ENCODE data around the gene NFKBIZ.

Gene NFKBIZ, protein sequence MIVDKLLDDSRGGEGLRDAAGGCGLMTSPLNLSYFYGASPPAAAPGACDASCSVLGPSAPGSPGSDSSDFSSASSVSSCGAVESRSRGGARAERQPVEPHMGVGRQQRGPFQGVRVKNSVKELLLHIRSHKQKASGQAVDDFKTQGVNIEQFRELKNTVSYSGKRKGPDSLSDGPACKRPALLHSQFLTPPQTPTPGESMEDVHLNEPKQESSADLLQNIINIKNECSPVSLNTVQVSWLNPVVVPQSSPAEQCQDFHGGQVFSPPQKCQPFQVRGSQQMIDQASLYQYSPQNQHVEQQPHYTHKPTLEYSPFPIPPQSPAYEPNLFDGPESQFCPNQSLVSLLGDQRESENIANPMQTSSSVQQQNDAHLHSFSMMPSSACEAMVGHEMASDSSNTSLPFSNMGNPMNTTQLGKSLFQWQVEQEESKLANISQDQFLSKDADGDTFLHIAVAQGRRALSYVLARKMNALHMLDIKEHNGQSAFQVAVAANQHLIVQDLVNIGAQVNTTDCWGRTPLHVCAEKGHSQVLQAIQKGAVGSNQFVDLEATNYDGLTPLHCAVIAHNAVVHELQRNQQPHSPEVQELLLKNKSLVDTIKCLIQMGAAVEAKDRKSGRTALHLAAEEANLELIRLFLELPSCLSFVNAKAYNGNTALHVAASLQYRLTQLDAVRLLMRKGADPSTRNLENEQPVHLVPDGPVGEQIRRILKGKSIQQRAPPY
- total RNA-seq, result 539 to 732 reads per million in 2 donors

DNA sequence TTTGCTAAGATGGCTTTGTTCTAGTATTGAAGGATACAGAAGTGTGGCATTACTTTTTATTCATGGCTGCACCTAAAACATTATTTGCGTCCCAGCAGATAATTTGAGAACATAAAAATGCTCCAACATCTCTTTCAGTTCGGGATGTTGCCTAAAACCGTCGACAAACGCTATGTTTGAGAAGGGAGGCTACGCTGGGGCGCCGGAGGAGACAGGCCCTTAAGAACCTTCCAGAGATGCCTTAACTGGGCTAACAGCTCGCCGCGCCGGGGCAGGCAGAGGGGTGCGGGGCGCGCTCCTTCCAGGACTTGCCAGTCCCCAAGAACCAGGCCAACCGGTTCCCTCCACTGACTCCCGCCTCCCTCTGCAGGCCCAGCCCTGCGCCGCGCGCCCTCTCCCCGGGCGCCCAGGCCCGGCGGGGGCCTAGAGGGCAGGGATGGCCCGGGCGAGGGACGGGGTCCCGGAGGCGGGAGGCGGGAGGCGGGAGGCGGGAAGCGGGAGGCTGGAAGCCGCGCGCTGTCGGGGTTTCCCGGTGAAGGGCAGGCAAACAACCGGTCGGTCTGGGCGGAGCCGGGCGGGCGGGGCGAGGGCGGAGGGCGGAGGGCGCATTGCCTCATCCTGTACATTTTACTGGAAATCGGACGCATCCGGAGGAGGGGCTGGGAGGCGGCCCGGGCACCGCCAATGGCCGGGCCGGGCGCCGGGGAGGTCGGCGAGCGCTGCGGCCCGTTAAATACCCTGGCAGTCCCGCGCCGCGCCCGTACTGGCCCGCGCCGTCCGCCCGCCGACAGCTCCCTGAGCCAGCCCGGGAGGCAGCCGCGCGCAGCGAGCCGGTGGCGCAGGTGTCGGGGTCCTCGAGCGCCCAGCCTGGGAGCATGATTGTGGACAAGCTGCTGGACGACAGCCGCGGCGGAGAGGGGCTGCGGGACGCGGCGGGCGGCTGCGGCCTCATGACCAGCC is at the start of gene NFKBIZ:
NFKBIZ (plus strand) TSS at position 761 of the 960 bp plus-strand sequence; CDS start at position 876, 115 bp downstream.
- peak; percentile 85 to 93 (median 90) for DNase-seq

DNA sequence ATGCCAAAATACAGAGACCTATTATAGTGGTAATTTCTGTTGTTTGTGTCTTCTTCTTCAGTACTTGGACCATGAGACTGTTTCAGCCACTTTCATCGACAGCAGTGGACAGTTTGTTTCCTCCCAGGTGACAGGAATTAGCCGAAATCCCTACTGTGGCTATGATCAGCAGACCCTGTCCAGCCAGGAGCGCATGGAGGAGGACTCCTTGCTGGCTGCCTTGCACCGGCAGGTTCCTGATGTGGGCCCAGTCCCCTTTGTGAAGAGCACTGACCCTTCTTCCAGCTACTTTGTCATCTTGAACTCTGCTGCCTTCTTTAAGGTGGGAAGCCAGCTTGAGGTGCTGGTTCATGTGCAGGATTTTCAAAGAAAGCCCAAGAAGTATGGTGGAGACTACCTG is 48.1 kb upstream of the NFKBIZ start:
- DNase-seq, result no peak

DNA sequence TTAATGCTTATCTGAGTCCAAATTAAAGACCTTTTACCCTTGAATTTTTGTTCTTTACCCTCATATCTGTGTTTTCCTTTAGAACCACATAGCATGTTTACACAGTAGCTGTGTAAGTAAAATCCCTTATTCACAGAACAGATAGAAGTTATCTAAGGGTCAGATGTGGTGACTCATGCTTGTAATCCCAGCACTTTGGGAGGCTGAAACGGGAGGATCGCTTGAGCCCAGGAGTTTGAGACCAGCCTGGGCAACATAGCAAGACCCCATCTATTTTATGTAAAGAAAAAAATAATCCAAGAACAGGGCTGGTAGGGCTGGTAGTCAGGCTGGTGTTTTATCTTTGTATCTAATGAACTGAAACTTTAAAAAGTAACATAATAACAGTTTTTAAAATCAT is 47.1 kb upstream of the NFKBIZ start:
- DNase-seq, result no peak

DNA sequence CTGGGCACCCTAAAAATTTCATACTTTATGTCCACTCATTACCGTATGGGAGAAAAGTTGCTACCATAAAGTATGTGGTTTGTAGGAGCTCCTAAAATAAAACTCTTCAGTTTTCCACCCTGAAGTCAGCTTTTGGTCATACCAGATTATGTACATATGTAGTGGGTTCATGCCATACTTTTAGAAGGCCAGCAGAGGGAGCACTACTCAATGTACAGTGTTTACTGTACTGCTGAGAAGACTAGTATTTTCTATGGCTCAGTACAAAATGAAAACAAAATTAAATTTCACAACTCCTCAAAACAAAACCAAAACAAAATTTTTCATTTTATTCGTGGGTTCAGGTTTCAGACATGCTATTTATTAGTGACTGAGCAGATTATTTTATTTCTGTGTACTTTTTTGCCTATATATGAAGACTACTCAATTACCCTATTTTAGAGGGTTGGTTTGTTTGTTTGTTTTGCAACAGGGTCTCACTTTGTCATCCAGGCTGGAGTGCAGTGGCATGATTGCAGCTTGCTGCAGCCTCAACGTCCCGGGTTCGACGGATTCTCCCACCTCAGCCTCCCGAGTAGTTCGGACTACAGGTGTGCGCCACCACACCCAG is 46.0 kb upstream of the NFKBIZ start:
- DNase-seq, result peak in 3 of 5 experiments; percentile 31 to 86 (median 50)

DNA sequence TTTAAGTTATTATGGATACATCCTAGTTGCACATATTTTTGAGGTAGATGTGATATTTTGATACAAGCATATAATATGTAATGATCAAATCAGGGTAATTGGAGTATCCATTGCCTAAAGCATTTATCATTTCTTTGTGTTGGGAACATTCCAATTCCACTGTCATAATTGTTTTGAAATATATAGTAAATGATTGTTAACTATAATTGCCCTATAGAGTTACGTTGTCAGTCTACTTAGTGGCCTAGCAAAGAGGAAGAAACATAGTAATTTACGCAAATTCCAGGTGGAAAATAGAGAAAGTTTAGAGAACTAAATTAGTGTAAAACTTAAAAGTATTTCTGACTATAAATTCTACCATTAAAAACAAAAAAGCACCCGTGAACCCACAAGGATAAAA is 45.4 kb upstream of the NFKBIZ start:
- no peak for DNase-seq

DNA sequence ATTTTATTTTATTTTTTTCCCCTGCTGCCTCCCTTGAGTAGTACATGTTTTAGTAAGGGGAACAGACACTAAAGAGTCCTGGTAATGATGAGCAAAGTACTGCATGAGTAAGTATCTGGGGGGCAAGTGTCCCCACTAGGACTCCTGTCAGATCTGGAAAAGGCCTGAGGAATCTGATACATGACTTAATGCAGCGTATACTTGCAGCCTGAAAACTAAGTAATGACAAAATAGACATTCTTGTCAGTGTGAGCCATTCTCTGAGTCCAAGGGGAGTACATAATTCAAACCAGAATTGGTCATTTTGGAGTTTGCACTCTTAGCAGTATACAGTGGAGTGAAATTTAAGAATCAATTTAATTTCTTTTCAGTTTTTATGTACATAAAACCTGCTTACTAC is 42.8 kb upstream of the NFKBIZ start:
- no peak for DNase-seq

DNA sequence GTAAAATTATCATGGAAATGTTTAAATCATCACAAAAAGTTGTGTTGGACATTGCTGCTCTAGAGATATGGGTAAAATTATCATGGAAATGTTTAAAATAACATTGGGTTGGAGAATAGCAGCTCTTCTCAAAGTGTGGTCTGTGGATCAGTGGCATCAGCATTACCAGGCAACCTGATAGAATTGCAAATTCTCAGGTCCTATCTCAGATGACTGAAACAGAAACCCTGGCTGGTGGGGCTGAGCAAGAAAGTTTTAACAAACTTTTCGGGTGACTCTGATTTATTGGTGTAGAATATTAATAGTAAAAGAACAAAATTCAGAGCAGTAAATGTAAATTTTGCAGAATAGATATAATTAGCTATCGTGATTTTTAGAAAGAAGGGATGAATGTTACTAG is 41.4 kb upstream of the NFKBIZ start:
- peak in 1 of 5 experiments; percentile 68 for DNase-seq

DNA sequence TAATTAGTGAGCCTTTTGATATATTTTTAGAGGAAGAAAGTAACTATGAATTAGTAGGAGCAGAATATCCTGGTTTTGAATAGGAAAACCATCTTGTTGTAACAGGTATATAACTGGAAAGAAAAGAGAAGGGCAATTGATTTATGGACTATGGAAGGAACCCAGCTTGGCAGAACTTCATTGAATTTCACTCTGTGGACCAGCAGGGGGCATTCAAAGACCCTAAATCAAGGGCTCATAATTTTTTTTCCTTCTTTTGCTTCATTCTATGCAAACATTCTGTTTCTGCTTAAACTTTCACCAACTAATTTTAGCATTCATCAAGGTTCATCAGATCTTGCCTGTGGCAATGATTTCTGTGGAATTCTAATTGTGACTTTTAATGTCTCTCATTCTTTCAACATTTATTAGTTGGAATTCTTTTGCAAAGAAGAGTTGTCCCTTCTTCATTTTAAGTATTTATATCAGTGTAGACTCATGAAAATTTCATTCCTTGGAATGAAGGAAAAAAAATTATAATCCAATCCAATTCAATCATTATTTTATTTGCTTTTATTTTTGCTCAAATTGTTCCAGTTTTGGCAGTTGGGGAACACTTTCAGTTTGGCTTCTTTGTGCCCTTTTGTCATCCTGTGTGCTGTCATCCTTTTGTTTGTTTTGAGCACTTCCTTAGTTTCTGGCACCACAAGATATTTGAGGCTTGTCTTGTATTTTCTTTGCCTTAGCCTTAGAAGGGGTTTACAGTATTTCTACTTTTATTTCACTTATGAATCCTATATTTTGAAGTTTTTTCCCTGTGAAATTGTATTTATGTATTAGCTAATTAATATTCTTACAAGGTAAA is 39.9 kb upstream of the NFKBIZ start:
- peak in 3 of 5 experiments; percentile 11 to 57 (median 20) for DNase-seq

DNA sequence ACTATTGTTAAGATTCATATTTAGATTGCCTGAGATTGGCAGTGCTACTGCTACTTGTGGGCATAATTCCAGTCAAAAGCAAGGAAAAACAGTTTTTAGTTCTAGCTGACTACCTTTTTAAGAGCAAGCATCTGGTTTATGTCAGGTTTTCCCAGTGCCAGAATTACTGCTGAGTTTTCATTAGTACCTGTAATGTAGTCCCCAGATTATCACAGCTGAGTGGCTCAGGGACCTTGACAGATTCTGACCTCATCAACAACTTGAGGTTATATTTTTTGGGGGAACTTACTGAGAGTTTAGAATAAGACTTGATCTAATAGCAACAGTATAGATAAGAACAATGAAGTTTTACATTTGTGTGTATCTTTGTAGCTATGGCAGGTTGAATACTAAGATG is 39.3 kb upstream of the NFKBIZ start:
- no peak for DNase-seq

DNA sequence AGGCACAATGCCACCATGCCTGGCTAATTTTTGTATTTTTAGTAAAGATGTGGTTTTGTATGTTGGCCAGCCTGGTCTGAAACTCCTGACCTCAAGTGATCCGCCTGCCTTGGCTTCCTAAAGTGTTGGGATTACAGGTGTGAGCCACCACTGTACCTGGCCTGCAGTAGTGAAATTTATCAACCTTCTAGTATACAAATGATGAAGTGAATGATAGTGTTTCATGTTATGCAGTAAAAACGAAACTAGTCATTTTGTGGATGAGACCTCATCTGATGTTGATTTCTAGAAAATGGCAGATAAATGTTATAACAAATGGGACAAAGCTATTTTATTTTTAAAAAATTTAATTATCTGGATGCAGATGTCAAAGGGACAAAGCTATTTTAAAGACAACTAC is 37.4 kb upstream of the NFKBIZ start:
- peak in 1 of 5 experiments; percentile 52 for DNase-seq

DNA sequence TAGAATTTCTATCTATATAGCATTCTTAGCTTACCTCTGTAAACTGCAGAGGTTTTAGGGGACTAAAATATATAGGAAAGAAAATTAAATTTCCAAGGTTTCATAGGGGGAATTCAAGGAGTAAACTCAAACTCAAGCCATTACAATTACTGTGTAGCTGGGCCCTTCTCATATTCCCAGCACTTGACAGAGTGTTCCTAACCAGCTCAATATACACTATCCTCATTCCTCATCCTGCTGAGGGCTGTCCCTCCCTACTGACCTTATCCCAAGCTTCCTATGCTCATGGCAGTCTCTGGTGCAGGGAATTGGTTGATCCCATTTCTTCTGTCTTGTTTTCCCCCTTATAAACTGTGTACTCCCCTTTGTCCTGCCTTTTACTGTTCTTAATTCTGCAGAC is 36.4 kb upstream of the NFKBIZ start:
- no peak for DNase-seq

DNA sequence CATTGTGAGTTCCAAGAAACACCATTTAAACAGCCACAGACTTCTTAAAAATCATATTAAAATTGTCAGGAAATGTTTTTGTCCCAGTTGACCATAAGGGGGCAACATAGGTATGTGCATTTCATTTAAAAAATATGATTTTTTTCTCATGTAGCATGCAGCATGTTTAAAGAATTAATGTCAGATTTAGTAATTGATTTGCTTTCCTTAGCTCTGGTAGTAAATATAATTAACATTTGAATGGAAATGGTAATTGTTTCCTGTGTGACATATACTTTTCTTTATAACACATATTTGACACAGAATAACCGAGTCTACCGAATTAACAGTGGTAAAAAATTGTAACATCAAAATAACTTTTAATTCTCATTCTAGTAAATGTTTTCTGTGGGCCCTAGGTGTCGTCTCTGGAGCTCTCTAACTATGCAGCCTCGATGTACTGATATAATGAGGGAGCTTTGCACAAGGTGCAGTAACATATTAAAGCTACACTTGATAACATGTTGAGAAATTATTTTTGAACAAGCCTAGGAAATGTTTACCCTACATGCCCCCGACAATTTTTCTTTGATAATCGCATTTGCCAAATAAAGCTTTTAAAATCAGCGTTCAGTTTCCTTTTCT is 35.4 kb upstream of the NFKBIZ start:
- DNase-seq, result peak in 1 of 5 experiments; percentile 49

DNA sequence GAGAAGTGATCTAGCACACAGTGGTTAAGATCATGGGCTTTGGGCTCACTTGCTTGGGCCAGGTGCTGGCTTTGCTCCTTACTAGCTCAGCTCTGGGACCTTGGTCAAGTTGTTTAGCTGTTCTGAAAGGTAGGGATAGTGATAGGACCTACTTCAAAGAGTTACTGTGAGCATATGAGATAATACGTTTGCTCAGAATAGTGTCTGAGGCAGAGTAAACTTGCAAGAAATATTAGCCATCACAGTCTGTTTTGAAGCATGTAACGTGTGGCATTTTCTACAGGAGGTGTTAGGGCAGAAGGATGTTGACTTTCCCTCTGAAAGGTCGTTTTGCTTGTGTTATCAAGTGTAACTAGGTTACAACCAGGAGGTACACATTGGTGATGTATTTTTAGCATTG is 34.5 kb upstream of the NFKBIZ start:
- peak in 1 of 5 experiments; percentile 26 for DNase-seq

DNA sequence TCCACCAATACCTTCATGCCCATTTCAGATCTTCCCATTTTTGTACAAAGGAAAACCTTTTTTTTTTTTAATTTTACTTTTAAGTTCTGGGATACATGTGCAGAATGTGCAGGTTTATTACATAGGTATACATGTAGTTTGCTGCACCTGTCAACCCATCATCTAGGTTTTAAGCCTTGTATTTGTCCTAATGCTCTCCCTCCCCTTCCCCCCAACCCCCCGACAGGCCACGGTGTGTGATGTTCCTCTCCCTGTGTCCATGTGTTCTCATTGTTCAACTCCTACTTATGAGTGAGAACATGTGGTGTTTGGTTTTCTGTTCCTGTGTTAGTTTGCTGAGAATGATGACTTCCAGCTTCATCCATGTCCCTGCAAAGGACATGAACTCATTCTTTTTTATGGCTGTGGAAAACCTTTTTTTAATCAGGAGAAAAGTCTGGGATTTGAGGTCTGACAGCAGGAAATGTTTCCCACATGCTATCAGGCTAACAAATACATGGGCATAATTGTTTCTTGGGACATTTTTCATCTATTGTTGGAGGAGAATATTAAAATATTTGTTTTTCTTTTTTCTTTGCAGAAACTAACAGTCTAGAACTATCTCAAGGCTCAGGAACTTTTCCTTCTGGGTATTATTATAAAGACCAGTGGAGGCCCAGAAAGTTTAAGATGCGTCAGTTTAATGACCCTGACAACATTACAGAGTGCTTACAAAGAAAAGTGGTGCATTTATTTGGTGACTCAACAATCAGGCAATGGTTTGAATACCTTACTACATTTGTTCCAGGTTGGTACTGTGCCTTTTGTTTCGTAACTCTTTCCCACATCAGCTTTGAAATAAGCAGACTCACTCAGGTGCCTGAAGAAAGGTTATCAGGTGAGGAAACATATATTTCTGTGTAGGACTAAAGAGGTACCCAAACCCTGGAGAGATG is 32.8 kb upstream of the NFKBIZ start:
- no peak for DNase-seq

DNA sequence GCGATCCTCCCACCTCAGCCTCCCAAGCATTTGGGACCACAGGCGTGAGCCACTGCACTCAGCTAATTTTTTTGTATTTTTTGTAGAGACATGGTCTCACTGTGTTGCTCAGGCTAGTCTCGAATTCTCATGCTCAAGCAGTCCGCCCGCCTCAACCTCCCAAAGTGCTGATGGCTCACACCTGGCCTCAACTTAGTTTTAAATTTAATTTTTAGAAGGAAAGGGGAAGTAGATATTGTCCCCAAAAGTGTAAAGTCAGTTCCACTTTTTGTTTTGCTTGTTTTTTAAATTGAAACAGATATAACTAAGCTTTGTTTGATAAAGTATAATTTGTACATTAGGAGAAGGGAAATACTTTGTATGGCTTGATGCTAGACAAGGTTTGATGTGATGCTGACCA is 31.3 kb upstream of the NFKBIZ start:
- no peak for DNase-seq

DNA sequence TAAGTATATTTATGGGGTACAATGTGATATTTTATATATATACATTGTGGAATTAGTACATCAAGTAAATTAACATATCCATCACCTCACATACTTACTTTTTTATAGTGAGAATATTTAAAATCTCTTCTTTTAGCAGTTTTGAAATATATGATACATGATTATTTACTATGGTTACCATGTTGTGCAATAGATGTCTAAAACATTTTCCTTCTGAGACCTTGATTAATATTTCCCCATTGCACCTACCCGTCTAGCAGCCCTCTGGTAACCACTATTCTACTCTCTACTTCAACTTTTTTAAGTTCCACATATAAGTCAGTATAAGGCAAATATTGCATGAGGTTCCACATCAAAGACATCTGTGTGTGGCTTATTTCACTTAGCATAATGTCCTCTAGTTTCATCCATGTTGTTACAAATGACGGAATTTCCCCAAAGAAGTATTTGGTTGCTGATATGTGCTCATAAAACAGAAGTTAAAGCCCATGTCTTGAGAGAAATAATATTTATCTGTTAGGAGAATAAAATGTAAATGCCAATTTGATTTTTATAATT is 29.6 kb upstream of the NFKBIZ start:
- DNase-seq, result no peak

DNA sequence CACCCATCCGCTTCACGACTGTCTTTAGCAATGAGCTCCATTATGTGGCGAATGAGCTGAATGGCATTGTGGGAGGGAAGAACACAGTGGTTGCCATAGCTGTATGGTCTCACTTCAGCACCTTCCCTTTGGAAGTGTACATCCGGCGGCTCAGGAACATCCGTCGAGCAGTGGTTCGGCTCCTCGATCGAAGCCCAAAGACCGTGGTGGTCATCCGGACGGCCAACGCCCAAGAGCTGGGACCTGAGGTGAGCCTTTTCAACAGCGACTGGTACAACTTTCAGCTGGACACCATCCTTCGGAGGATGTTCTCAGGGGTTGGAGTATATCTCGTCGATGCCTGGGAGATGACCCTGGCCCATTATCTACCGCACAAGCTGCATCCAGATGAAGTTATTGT is 27.8 kb upstream of the NFKBIZ start:
- DNase-seq, result no peak

DNA sequence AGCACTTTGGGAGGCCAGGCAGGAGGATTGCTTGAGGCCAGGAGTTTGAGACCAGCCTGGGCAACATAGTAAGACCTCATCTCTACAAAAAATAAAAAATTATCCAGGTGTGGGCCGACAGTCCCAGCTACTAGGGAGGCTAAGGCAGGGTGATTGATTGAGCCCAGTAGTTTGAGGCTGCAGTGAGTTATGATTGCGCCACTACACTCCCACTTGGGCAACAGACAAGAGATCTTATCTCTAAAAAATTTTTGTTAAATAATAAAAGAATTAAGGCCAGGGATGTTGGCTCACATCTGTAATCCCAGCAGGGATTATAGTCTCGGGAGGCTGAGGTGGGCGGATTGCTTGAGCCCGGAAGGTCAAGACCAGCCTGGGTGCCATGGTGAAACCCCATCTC is 25.8 kb upstream of the NFKBIZ start:
- no peak for DNase-seq

DNA sequence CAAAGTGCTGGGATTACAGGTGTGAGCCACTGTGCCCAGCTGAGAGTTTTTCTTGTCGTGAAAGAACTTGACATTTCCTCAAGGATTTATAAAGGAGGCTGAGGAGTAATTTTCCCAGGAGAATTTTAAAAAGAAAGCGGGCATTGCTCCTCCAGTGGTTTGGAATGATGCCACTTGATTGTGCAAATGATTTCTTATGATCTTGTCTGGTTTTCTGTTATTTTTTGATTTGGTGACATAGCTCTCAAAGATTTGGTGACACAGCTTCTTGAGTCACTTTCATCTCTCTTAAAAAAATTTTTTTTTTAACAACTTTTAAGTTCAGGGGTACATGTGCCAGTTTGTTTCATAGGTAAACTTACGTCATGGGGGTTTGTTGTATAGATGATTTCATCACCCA is 24.6 kb upstream of the NFKBIZ start:
- DNase-seq, result no peak
